PC-9 (cell line): ENCODE data around the gene R3HCC1L. TPM values are rescaled to one million over a fixed set of nuclear protein-coding genes. Genes with fewer than 3 reads are reported as not detected.

Source experiments
- BruUV-seq: library from RNA; stranded (reverse); fragments of 400-500 nt; replicated peaks from 2 replicates; lab custom pipeline; 2021; lab: Mats Ljungman, UMichigan
- CTCF ChIA-PET: fragments of 300-600 bp; sonication (Branson Sonifier 250); formaldehyde crosslinking; loops from one replicate; lab custom pipeline; 2022; ENCODE audit warnings: antibody characterized with exemption; lab: Charles Lee
- POLR2A ChIA-PET: fragments of 300-600 bp; sonication (Branson Sonifier 250); formaldehyde crosslinking; loops from one replicate; lab custom pipeline; 2022; ENCODE audit warnings: antibody characterized with exemption; ENCODE audit not compliant: unreplicated experiment; lab: Charles Lee
- DNase-seq, 2 experiments: peaks; one replicate each; pipeline versions ENCODE4 v3.0.0 to v3.0.0-alpha.2; 2015 to 2022; ENCODE audit warnings: mixed read lengths in 1 of 2
- H2AFZ ChIP-seq: fragments of 200-600 bp; sonication (generic); 2 replicates; pipeline ENCODE4 v1.8.1; 2017; ENCODE audit warnings: antibody characterized with exemption
- H3F3A ChIP-seq: fragments of 200-600 bp; sonication (generic); 2 replicates; pipeline ENCODE4 v1.8.1; 2017; ENCODE audit warnings: antibody characterized with exemption, mild to moderate bottlenecking, low read depth; ENCODE audit not compliant: insufficient read depth
- H3K27ac ChIP-seq: fragments of 200-600 bp; sonication (generic); 2 replicates; pipeline ENCODE4 v1.6.1; 2016; ENCODE audit warnings: mixed run types
- H3K27me3 ChIP-seq: fragments of 200-600 bp; sonication (generic); 2 replicates; pipeline ENCODE4 v1.6.1; 2016; ENCODE audit warnings: low read depth, mixed run types; ENCODE audit not compliant: insufficient read depth
- H3K36me3 ChIP-seq: fragments of 200-600 bp; sonication (generic); 2 replicates; pipeline ENCODE4 v1.6.1; 2016; ENCODE audit warnings: low read depth, mixed run types
- H3K4me1 ChIP-seq: fragments of 200-600 bp; sonication (generic); replicated peaks from 2 replicates; pipeline ENCODE4 v1.6.1; 2016; ENCODE audit warnings: mixed run types; ENCODE audit not compliant: insufficient read depth
- H3K4me2 ChIP-seq: fragments of 200-600 bp; sonication (generic); 2 replicates; pipeline ENCODE4 v1.6.1; 2017; ENCODE audit warnings: mixed run types
- H3K4me3 ChIP-seq: fragments of 200-600 bp; sonication (generic); 2 replicates; pipeline ENCODE4 v1.6.1; 2016; ENCODE audit warnings: mixed run types
- H3K79me2 ChIP-seq: fragments of 200-600 bp; sonication (generic); 2 replicates; pipeline ENCODE4 v1.6.1; 2017; ENCODE audit warnings: low read depth, mixed run types
- H3K9me2 ChIP-seq: fragments of 200-600 bp; sonication (generic); 2 replicates; pipeline ENCODE4 v1.8.1; 2017; ENCODE audit warnings: mild to moderate bottlenecking; ENCODE audit not compliant: insufficient read depth
- H3K9me3 ChIP-seq: fragments of 200-600 bp; sonication (generic); 2 replicates; pipeline ENCODE4 v1.8.1; 2016; ENCODE audit warnings: low read depth; ENCODE audit not compliant: insufficient read depth
- H4K20me1 ChIP-seq: fragments of 200-600 bp; sonication (generic); 2 replicates; pipeline ENCODE4 v1.8.1; 2017; ENCODE audit not compliant: insufficient read depth
- EZH2 ChIP-seq: fragments of 200-600 bp; sonication (generic); IDR thresholded peaks from 2 replicates; pipeline ENCODE4 v1.8.0; 2017; ENCODE audit warnings: antibody characterized with exemption, low read depth
- intact Hi-C: fragments of 100-400 bp; cut with micrococcal nuclease; formaldehyde crosslinking; loops from one replicate; pipeline ENCODE4 v1.10.0; 2022; ENCODE audit not compliant: unreplicated experiment
- total RNA-seq: library from RNA; stranded (reverse); gene quantifications from 2 replicates; pipeline ENCODE4 v1.2.3, GENCODE V29; 2021
- TF ChIP-seq, protein P1 (sequence below): fragments of 200-600 bp; sonication (generic); conservative IDR thresholded peaks from 2 replicates; pipeline ENCODE4 v1.6.1; 2017; ENCODE audit warnings: mixed run types, antibody characterized with exemption, mild to moderate bottlenecking, moderate library complexity

Gene R3HCC1L
- total RNA-seq, 1 experiment from 2014 or later, result 7.0 TPM

DNA sequence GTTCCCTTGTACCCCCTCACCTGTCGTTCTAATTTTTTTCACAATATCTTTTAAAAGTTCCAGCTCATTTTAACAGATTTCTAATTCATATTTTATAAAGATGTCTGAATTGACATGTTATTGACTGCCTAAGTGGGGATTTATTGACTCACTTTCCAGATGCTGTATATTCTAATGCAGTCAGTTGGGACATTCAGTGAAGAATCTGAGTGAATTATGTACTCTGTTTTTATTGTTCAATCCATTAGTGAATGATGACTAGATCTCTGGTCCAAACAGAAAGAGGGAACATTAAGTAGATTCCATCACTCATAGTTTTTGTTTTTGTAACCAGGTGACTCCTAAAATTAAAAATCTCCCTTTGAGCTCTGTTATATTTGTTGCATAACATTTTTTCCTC, 79.3 kb downstream of the R3HCC1L start:
- DNase-seq, result no peak
- H3K9me3 ChIP-seq, result no peaks in the 10 kb centered on the region
- no peaks in the 10 kb centered on the region for H3K36me3 ChIP-seq
- H4K20me1 ChIP-seq, result no peaks in the 10 kb centered on the region
- no peaks in the 10 kb centered on the region for H3K27me3 ChIP-seq
- no peak overlapping the region for H3K4me3 ChIP-seq
- TF ChIP-seq, protein P1, sequence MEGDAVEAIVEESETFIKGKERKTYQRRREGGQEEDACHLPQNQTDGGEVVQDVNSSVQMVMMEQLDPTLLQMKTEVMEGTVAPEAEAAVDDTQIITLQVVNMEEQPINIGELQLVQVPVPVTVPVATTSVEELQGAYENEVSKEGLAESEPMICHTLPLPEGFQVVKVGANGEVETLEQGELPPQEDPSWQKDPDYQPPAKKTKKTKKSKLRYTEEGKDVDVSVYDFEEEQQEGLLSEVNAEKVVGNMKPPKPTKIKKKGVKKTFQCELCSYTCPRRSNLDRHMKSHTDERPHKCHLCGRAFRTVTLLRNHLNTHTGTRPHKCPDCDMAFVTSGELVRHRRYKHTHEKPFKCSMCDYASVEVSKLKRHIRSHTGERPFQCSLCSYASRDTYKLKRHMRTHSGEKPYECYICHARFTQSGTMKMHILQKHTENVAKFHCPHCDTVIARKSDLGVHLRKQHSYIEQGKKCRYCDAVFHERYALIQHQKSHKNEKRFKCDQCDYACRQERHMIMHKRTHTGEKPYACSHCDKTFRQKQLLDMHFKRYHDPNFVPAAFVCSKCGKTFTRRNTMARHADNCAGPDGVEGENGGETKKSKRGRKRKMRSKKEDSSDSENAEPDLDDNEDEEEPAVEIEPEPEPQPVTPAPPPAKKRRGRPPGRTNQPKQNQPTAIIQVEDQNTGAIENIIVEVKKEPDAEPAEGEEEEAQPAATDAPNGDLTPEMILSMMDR, result no peak
- TF ChIP-seq EZH2, result no peak
- intact Hi-C loops, result no loop called here
- BruUV-seq, result no TSS peak
- no peak overlapping the region for H3K4me2 ChIP-seq
- ChIA-PET CTCF (no interaction called here), POLR2A (no interaction called here)
- no peak overlapping the region for H2AFZ ChIP-seq
- H3F3A ChIP-seq, result no peaks in the 10 kb centered on the region
- H3K4me1 ChIP-seq, result peaks cover 11% of the 10 kb centered on the region; the same call in 1 of the 2 replicates
- no peaks in the 10 kb centered on the region for H3K9me2 ChIP-seq
- H3K27ac ChIP-seq, result no peak overlapping the region
- peaks cover 1% of the 10 kb centered on the region; the same call in 1 of the 2 replicates for H3K79me2 ChIP-seq

DNA sequence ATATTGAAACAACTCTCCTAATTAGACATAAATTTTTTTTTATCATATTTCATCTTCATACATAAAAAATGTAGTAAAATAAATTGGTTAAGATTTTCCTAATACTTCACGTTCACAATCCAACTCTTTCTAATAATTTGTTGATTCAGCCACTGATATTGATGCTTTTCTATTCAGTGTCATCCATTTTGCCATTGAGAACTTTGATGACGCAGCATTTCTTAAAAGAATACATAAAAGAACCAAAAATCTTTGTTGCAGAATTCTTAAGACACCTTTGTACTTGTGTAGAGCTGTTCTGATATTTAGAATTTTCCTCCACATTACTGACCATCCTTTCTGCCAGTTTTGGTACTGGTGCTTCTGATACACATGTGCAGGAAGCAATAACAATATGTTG, 80.9 kb downstream of the R3HCC1L start:
- H3K4me3 ChIP-seq, result no peak overlapping the region
- BruUV-seq, result no TSS peak
- no peak overlapping the region for H3K27ac ChIP-seq
- peaks cover 9% of the 10 kb centered on the region for H3K79me2 ChIP-seq
- ChIA-PET POLR2A (no interaction called here), CTCF (no interaction called here)
- H3K27me3 ChIP-seq, result no peaks in the 10 kb centered on the region
- no peak for DNase-seq
- no peaks in the 10 kb centered on the region for H3F3A ChIP-seq
- no peak overlapping the region for H3K4me2 ChIP-seq
- no peak overlapping the region for H2AFZ ChIP-seq
- TF ChIP-seq, protein P1, result no peak
- TF ChIP-seq EZH2, result no peak
- H3K36me3 ChIP-seq, result no peaks in the 10 kb centered on the region
- H3K9me3 ChIP-seq, result no peaks in the 10 kb centered on the region; the same call in 1 of the 2 replicates
- no peaks in the 10 kb centered on the region for H4K20me1 ChIP-seq
- intact Hi-C loops, result no loop called here
- H3K4me1 ChIP-seq, result peaks cover 11% of the 10 kb centered on the region; the same call in 1 of the 2 replicates
- H3K9me2 ChIP-seq, result no peaks in the 10 kb centered on the region

DNA sequence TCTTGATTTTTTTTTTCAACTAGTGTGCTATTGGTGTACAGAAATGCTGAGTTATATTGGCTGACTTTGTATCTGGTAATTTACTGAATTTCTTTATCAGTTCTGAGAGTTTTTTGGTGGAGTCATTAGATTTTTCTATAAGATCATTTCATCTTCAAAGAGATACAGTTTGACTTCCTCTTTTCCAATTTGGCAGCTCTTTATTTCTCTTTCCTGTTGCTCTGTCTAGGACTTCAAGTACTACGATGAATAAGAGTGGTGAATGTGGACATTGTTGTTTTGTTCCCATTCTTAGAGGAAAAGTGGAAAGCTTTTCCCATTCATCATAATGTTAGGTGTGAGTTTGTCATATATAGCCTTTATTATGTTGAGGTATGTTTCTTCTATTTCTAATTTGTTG, 83.3 kb downstream of the R3HCC1L start:
- Histone ChIP-seq H3K27me3 (no peaks in the 10 kb centered on the region), H3K36me3 (no peaks in the 10 kb centered on the region), H2AFZ (no peak overlapping the region), H3K4me3 (no peak overlapping the region), H3K27ac (no peak overlapping the region), H3K9me3 (no peaks in the 10 kb centered on the region; the same call in 1 of the 2 replicates), H3K79me2 (peaks cover 9% of the 10 kb centered on the region), H3F3A (no peaks in the 10 kb centered on the region), H3K4me2 (no peak overlapping the region), H3K9me2 (no peaks in the 10 kb centered on the region), H3K4me1 (no peaks in the 10 kb centered on the region), H4K20me1 (no peaks in the 10 kb centered on the region)
- no peak for DNase-seq
- no TSS peak for BruUV-seq
- intact Hi-C loops, result no loop called here
- POLR2A ChIA-PET, result no interaction called here
- CTCF ChIA-PET, result no interaction called here
- TF ChIP-seq, protein P1, result no peak
- no peak for TF ChIP-seq EZH2
